Measurements from ENCODE around the gene KDM2B.
"Not testable (repeated sequence)": the region's sequence is repeated elsewhere in the genome, so short reads cannot be mapped to it uniquely, and the experiment has no call there.

KDM2B gene

DNA sequence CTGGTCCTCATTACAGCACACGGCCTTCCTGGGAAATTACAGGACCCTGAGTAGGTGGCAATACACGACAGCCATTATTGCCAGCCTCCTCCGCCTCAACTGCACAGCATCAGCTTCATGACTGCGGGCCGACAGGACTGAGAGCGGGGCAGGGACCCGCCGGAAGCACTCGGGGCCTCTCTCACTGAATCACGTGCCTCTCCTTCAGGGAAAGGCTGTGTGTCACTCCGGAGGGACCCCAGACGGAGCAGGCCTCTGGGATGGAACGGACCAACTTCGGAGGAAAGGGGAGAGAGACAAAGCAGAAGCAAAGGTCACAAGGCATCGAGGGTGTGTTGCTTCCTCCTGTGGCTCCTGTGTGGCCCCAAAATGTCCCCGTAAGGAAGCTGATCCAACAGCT lies 90.9 kb downstream of the KDM2B start:
- TF ChIP-seq, protein P1, sequence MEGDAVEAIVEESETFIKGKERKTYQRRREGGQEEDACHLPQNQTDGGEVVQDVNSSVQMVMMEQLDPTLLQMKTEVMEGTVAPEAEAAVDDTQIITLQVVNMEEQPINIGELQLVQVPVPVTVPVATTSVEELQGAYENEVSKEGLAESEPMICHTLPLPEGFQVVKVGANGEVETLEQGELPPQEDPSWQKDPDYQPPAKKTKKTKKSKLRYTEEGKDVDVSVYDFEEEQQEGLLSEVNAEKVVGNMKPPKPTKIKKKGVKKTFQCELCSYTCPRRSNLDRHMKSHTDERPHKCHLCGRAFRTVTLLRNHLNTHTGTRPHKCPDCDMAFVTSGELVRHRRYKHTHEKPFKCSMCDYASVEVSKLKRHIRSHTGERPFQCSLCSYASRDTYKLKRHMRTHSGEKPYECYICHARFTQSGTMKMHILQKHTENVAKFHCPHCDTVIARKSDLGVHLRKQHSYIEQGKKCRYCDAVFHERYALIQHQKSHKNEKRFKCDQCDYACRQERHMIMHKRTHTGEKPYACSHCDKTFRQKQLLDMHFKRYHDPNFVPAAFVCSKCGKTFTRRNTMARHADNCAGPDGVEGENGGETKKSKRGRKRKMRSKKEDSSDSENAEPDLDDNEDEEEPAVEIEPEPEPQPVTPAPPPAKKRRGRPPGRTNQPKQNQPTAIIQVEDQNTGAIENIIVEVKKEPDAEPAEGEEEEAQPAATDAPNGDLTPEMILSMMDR (IDR thresholded peaks at IDR 0.05; ENCODE audit: borderline replicate concordance, insufficient read depth, low read depth, low read length) = no peak
- no peak overlapping the region for H3K4me3 ChIP-seq (ENCODE audit: low read depth, low read length)

DNA sequence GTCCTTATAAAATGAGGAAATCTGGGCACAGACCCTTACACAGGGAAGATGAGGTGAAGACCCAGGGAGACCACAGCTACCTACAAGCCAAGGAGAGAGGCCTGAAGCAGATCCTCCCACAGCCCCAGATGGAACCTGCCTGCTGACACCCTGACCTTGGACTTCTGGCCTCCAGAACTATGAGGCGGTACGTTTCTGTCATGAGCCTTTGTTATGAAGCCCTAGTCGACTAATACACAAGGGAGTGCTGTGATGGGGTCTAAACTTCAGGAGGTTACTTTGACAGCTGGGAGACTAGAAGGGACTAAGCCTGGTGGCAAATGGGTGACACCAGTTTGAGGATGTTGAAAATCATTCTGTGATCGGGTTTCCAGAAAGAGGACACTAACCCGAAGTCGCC lies 95.9 kb downstream of the KDM2B start:
- TF ChIP-seq, protein P1 (IDR thresholded peaks at IDR 0.05; ENCODE audit: borderline replicate concordance, insufficient read depth, low read depth, low read length) = no peak
- H3K4me3 ChIP-seq (ENCODE audit: low read depth, low read length) = no peak overlapping the region

DNA sequence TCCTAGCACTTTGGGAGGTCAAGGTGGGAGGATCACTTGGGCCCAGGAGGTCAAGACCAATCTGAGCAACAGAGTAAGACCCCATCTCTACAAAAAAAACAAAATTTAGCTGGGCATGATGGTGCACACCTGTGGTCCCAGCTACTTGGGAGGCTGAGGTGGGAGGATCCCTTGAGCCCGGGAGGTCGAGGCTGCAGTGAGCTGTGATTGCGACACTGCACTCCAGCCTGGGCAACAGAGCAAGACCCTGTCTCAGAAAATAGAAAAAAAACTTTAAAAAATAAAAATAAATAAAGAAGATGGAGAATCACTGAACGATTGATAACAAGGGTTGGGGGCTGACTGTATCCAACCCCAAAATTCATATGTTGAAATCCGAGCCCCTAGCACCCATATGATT lies 96.3 kb downstream of the KDM2B start:
- H3K4me3 ChIP-seq (ENCODE audit: low read depth, low read length) = not testable (repeated sequence)

- H3K4me3 ChIP-seq (ENCODE audit: low read depth, low read length) = no peak overlapping the region
- TF ChIP-seq, protein P1 (IDR thresholded peaks at IDR 0.05; ENCODE audit: borderline replicate concordance, insufficient read depth, low read depth, low read length) = no peak
These were observed 96.9 kb downstream of the KDM2B start for GRCh38 chr12:121483949-121484348.

DNA sequence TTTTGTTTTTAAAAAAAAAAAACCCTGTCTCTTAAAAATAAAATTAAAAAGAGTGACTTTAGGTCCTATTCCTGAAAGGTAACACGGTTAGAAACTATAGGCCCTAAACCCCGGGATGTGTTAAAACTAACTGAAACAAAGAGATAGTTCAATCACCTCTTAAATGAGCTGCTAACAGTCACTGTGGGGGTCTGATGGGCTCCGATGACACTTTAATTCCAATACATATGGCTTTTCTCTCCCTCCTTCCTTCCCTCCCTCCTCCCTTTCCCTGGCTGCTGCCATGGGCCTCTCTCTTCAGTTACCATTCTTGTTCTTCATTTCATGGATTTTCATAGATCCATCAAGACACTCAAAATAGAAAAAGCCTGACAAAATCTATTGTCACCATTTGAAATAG lies 104.3 kb downstream of the KDM2B start:
- TF ChIP-seq, protein P1 (IDR thresholded peaks at IDR 0.05; ENCODE audit: borderline replicate concordance, insufficient read depth, low read depth, low read length) = no peak
- no peak overlapping the region for H3K4me3 ChIP-seq (ENCODE audit: low read depth, low read length)

- TF ChIP-seq, protein P1 (IDR thresholded peaks at IDR 0.05; ENCODE audit: borderline replicate concordance, insufficient read depth, low read depth, low read length) = no peak
These were observed 105.5 kb downstream of the KDM2B start for GRCh38 chr12:121475279-121475678.

GRCh38 chr12:121472150-121472905 lies 108.5 kb downstream of the KDM2B start:
- TF ChIP-seq, protein P1 (IDR thresholded peaks at IDR 0.05; ENCODE audit: borderline replicate concordance, insufficient read depth, low read depth, low read length) = no peak
- H3K4me3 ChIP-seq (ENCODE audit: low read depth, low read length) = no peak overlapping the region

More at GRCh38 chr12:121475279-121475678, 105.5 kb downstream of the KDM2B start:
- H3K4me3 ChIP-seq (ENCODE audit: low read depth, low read length) = no peak overlapping the region
